Smooth muscle cell of the brain vasculature (primary cell): ENCODE results near the gene EPHA2.
"Not testable (repeated sequence)": the region's sequence is repeated elsewhere in the genome, so short reads cannot be mapped to it uniquely, and the experiment has no call there.

Experiments used
- DNase-seq: peaks from one replicate; pipeline ENCODE4 v3.0.0-alpha.2; 2012; ENCODE audit warnings: low read depth, low spot score

Gene EPHA2

GRCh38 chr1:16167331-16168143 is 11.7 kb upstream of the EPHA2 start:
- no peak for DNase-seq

- DNase-seq, result no peak
Observed at GRCh38 chr1:16166117-16166516, 10.2 kb upstream of the EPHA2 start.

- DNase-seq, result no peak
Observed at GRCh38 chr1:16165548-16165947, 9.7 kb upstream of the EPHA2 start.

GRCh38 chr1:16165073-16165364 is 9.2 kb upstream of the EPHA2 start:
- DNase-seq, result no peak

GRCh38 chr1:16164213-16165072 is 8.6 kb upstream of the EPHA2 start:
- no peak for DNase-seq

GRCh38 chr1:16163608-16164212 is 7.8 kb upstream of the EPHA2 start:
- not testable (repeated sequence) for DNase-seq

- no peak for DNase-seq
Observed at GRCh38 chr1:16162163-16162822, 6.4 kb upstream of the EPHA2 start.

GRCh38 chr1:16161717-16162116 is 5.8 kb upstream of the EPHA2 start:
- DNase-seq, result no peak

GRCh38 chr1:16158993-16159831 is 3.3 kb upstream of the EPHA2 start:
- no peak for DNase-seq

- DNase-seq, result no peak
Observed at GRCh38 chr1:16158025-16158424, 2.2 kb upstream of the EPHA2 start.

- no peak for DNase-seq
Observed at GRCh38 chr1:16156848-16157495, 1.1 kb upstream of the EPHA2 start.

- no peak for DNase-seq
Observed at GRCh38 chr1:16153999-16154673, 1.7 kb downstream of the EPHA2 start.

- no peak for DNase-seq
Observed at GRCh38 chr1:16153096-16153998, 2.5 kb downstream of the EPHA2 start.

GRCh38 chr1:16152481-16153087 is 3.3 kb downstream of the EPHA2 start:
- no peak for DNase-seq

- no peak for DNase-seq
Observed at GRCh38 chr1:16151995-16152384, 3.9 kb downstream of the EPHA2 start.

- DNase-seq, result no peak
Observed at GRCh38 chr1:16151196-16151994, 4.5 kb downstream of the EPHA2 start.

GRCh38 chr1:16150508-16150907 is 5.4 kb downstream of the EPHA2 start:
- no peak for DNase-seq
